GM19351 (cell line): Measurements from ENCODE around the gene RTN4IP1.
"Not testable (repeated sequence)": the region's sequence is repeated elsewhere in the genome, so short reads cannot be mapped to it uniquely, and the experiment has no call there.

Experiments
- ATAC-seq: cut with Tn5 transposase; IDR thresholded peaks from one replicate; pipeline ENCODE4 v1.9.1; 2021; ENCODE audit warnings: mild to moderate bottlenecking, moderate library complexity; ENCODE audit not compliant: unreplicated experiment

The RTN4IP1 gene

DNA sequence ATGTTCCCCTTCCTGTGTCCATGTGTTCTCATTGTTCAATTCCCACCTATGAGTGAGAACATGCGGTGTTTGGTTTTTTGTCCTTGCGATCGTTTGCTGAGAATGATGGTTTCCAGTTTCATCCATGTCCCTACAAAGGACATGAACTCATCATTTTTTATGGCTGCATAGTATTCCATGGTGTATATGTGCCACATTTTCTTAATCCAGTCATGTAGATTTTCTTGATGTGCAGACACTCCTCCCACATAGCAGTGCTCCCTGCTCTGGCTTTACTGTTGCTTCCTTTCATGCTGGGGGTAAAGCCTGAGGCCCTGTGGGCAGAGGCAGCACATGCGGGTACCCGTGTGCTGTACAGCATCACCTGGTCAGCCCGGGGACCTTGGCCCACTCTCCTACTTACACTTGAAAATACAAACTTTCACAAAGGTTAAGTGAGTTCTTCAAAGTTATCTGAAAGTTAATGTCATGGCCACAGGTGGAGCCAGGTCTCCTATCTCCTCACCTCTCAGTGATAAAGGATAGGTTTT, 80.3 kb downstream of the RTN4IP1 start:
- ATAC-seq, result not testable (repeated sequence)

DNA sequence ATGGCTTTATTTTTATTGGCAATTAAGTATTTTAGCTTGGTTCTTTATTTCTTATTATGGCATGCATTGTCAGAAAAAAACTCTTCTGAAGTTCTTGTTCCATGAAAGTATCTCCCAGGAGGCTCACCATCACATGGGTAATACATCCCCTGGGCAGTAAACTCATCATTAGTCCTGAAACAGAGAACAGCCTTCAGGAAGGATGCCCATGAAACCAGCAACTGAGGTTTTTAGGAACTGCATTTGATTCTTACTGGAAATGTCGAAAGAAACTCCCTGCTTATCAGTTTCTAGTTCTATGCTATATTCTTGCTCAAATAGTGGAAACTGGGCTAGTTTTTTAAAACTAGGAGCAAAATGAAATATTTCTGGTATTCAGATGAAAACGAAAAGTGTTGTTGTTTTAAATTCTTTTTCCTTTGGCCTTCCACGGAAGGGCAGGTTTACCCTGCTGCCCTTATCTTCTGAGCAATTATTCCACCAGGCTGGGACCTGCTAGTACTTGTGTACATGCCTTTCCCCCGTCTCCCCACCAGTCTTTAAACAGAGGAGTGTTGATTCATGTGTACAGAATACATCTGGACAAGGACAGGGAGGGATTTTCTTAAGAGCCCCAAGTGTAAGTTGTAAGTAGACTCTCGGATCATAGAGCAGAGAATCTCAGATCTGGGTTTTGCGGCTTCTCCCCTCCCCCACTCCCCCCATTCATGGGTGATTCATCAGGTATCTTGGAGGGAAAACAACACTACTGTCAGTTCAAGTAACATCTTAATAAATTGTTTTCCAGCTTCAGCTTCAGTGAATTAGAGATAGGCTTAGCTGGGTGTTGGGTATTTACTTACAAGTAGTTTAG, 81.5 kb downstream of the RTN4IP1 start:
- ATAC-seq, result no peak

- no peak for ATAC-seq
Observed at GRCh38 chr6:106546691-106547414, 82.4 kb downstream of the RTN4IP1 start.

- no peak for ATAC-seq
Observed at GRCh38 chr6:106546261-106546690, 83.0 kb downstream of the RTN4IP1 start.

DNA sequence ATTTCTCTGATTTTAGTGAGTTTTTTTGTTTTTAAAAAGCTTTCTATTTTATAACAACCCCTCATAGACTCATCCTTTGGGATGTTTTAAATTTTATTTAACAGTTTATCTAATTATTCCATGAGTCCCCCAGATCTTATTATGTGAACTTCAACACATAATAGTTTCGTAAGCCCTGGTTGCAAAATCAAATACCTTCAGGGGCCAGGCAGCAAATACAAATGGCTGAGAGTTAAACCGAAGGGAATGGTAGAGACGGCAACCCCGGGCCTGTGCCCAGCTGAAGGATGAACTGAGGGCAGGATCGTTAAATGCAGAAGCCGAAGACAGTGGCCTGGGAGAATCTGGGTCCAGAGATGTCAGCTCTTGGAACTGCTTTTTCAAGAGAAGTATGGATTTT, 88.4 kb downstream of the RTN4IP1 start:
- no peak for ATAC-seq

DNA sequence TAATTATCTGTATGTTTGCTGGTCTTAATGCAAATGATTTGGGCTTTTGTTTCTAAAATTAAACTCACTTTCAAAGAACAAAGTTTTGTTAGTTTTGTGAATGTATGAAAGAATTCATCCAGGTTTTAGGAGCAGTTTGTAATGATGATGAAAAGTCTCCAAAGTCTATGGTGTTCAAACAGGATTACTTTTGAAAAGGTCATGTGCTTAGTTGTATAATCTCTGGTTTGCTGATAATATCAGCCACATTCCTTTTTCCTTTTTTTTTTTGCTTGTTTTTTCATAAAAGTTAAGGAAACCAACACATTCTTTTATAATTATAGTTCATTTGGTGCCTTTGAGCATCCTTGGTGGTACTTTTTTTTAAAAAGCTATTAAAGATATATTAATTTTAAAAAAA, 88.9 kb downstream of the RTN4IP1 start:
- ATAC-seq, result no peak

GRCh38 chr6:106539936-106540335, 89.4 kb downstream of the RTN4IP1 start:
- ATAC-seq, result no peak

DNA sequence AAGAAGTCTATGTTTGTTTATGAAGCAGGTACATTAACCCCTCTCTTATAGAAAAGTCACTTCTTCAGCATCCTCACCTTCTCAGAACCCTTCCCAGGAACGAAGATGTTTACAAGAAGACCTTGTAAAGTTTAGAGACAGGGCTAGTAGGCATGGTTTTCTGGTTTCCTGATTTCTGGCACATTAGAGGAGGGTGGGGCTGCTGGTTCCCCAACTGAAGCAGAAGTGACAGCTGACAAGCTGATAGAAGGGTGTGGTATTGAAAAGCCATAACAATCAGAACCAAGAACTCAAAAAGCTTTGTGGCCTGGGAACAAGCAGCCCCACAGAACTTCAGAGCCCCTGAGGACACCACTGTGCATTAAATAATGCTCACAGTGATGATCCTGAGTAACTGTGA, 91.2 kb downstream of the RTN4IP1 start:
- no peak for ATAC-seq

GRCh38 chr6:106537662-106538061, 91.6 kb downstream of the RTN4IP1 start:
- no peak for ATAC-seq

DNA sequence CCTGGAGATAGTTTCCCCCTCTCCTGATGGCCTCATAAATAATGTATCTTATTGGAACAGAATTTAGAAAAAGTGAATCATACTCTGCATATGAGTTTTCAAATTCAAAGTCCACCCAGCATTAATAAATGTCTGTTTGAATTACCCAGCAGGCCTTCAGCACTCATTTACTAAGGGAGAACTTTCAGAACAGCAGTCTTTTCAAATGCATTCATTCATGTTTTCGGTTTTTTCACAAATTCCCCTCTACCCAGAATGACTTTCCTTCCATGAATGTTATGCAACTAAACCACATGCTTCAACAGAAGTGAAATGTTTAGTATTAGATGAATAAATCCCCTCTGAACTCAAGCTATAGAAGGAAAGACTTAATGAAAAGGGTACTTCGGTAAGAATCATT, 92.4 kb downstream of the RTN4IP1 start:
- no peak for ATAC-seq

GRCh38 chr6:106536357-106536756, 92.9 kb downstream of the RTN4IP1 start:
- ATAC-seq, result no peak

- no peak for ATAC-seq
Observed at GRCh38 chr6:106535012-106535411, 94.3 kb downstream of the RTN4IP1 start.

GRCh38 chr6:106534564-106534982, 94.7 kb downstream of the RTN4IP1 start:
- ATAC-seq, result no peak

GRCh38 chr6:106534004-106534403, 95.3 kb downstream of the RTN4IP1 start:
- no peak for ATAC-seq

DNA sequence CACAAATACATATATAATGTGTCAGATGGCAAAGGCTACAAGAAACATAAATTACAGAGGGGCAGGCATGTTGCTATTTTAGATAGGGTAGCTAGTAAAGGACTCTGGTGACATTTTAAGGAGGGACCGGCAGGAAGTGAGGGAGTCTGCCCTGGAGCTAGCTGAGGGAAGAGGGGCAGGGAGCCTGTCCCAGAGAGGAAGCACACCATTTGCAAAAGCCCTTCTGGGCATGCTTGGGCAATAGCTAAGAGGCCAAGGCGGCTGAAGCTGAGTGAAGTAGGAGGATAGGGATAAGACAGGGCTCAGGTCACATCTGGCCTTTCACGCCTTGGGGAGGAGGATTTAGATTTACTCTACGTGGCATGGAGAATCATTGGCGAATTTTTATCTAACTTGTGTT, 96.2 kb downstream of the RTN4IP1 start:
- ATAC-seq, result no peak

- ATAC-seq, result no peak
Observed at GRCh38 chr6:106530502-106530901, 98.8 kb downstream of the RTN4IP1 start.

GRCh38 chr6:106530026-106530425, 99.3 kb downstream of the RTN4IP1 start:
- ATAC-seq, result no peak

DNA sequence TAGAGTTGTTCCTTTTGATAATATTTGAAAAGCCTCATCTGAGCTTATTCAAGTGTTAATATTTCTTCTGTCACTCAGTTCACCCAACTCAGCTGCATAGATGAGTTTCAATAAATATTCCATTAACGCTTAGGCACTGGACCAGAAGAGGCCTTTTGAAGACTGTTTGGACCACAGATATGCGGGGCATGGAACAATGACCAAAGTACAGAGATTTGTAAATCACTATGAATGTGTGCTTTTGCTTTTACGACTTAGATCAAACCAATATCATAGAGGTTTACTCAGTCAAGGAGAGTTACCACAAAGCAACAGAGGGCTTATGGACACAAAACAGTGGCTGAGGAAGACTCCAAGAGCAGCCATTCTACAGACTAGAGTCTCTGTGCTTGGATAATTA, 99.9 kb downstream of the RTN4IP1 start:
- no peak for ATAC-seq

DNA sequence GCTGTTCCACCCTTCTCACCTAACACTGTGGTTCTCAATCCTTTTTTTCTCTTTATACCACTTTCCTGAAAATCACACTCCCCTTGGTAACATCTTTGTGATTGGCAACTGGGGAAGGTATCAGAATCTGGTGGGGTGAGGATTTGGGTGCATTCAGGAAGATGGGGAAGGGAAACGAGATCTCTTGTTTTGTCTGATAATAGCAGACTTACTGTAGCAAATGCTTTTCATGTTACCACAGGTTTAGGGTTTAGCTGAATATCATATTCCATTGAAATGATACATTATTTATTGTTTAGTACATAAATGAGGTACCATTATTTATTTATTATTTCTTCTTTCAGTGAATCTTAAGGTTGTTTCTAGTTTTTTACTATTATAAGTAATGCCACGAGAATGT, 100.8 kb downstream of the RTN4IP1 start:
- no peak for ATAC-seq

- ATAC-seq, result no peak
Observed at GRCh38 chr6:106527979-106528378, 101.3 kb downstream of the RTN4IP1 start.

DNA sequence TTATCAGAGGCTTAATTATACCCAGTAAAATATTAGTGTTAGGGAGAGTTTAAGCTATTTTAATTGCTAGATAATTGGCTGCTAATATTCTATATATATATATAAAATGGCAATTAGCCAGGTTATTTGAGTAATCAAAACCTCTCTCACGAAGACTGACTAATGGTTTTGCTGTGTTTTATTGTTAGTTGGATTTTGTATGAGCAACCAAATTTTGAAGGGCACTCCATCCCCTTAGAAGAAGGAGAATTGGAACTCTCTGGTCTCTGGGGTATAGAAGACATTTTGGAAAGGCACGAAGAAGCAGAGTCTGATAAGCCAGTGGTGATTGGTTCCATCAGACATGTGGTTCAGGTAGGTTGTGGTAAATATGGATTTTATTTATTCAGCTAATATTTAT, 102.2 kb downstream of the RTN4IP1 start:
- ATAC-seq, result no peak

- ATAC-seq, result no peak
Observed at GRCh38 chr6:106525882-106526275, 103.4 kb downstream of the RTN4IP1 start.
